Upper lobe of right lung (tissue), 1 donor: ENCODE results near the gene DOK6. TPM values are rescaled to one million over a fixed set of nuclear protein-coding genes. Genes with fewer than 3 reads are reported as not detected.

Experiments used
- ATAC-seq: fragments of 200-7000 bp; cut with Tn5 transposase; one replicate; pipeline ENCODE4 v1.9.1; 2020; ENCODE audit warnings: mild to moderate bottlenecking, moderate library complexity
- DNase-seq: peaks from one replicate; pipeline ENCODE4 v3.0.0-alpha.2; 2020
- H3K27ac ChIP-seq: fragments of 200-600 bp; one replicate; pipeline ENCODE4 v1.8.0; 2022
- H3K27me3 ChIP-seq: fragments of 200-600 bp; one replicate; pipeline ENCODE4 v1.8.0; 2022; ENCODE audit warnings: mild to moderate bottlenecking
- H3K36me3 ChIP-seq: fragments of 200-600 bp; one replicate; pipeline ENCODE4 v1.8.0; 2022
- H3K4me1 ChIP-seq: fragments of 200-600 bp; one replicate; pipeline ENCODE4 v1.8.0; 2022
- H3K4me3 ChIP-seq: fragments of 200-600 bp; one replicate; pipeline ENCODE4 v1.8.0; 2022; ENCODE audit warnings: mild to moderate bottlenecking
- H3K9me3 ChIP-seq: fragments of 200-600 bp; one replicate; pipeline ENCODE4 v1.8.0; 2022
- CTCF ChIP-seq: fragments of 200-600 bp; IDR thresholded peaks from one replicate; pipeline ENCODE4 v1.8.0; 2022; ENCODE audit warnings: antibody characterized with exemption
- intact Hi-C: fragments of 100-400 bp; cut with DNase I; formaldehyde crosslinking; loops from one replicate; pipeline ENCODE4 v1.11.0; 2022
- total RNA-seq: library from RNA; stranded (reverse); fragmentation: NEBNext Ultra II Directional; extraction: Animal tissue kit (Norgen Biotek cat#: 25700); gene quantifications from one replicate; pipeline ENCODE4 v1.2.1, GENCODE V29; 2021
- donor health status: DM: no; HTN: yes; CAD: no; lungs with severe emphysema.

The DOK6 gene
- total RNA-seq, 1 donor from 2014 or later = 5.9 TPM

- Histone ChIP-seq H3K4me1 (no peaks in the 10 kb centered on the region), H3K9me3 (no peaks in the 10 kb centered on the region), H3K27me3 (no peaks in the 10 kb centered on the region), H3K27ac (no peak overlapping the region), H3K36me3 (no peaks in the 10 kb centered on the region), H3K4me3 (no peak overlapping the region)
- DNase-seq (no peak), ATAC-seq (no peak)
- TF ChIP-seq CTCF = no peak
- intact Hi-C loops = no loop called here
Observed at GRCh38 chr18:69483574-69483973, 82.9 kb downstream of the DOK6 start.

GRCh38 chr18:69484699-69485396, 84.2 kb downstream of the DOK6 start:
- Histone ChIP-seq H3K4me1 (no peaks in the 10 kb centered on the region), H3K4me3 (no peak overlapping the region), H3K27me3 (no peaks in the 10 kb centered on the region), H3K27ac (no peak overlapping the region), H3K9me3 (no peaks in the 10 kb centered on the region), H3K36me3 (no peaks in the 10 kb centered on the region)
- intact Hi-C loops = no loop called here
- TF ChIP-seq CTCF = no peak
- no peak for DNase-seq
- no peak for ATAC-seq

- no peak for ATAC-seq
- intact Hi-C loops = no loop called here
Observed at GRCh38 chr18:69487488-69488394, 87.1 kb downstream of the DOK6 start.

GRCh38 chr18:69490072-69490471, 89.4 kb downstream of the DOK6 start:
- Histone ChIP-seq H3K9me3 (no peaks in the 10 kb centered on the region), H3K4me3 (no peak overlapping the region), H3K27ac (no peak overlapping the region), H3K4me1 (no peaks in the 10 kb centered on the region), H3K27me3 (no peaks in the 10 kb centered on the region), H3K36me3 (no peaks in the 10 kb centered on the region)
- intact Hi-C loops = no loop called here
- no peak for TF ChIP-seq CTCF
- DNase-seq (no peak), ATAC-seq (no peak)

More at GRCh38 chr18:69487488-69488394, 87.1 kb downstream of the DOK6 start:
- TF ChIP-seq CTCF = no peak
- Histone ChIP-seq H3K27me3 (no peaks in the 10 kb centered on the region), H3K4me3 (no peak overlapping the region), H3K9me3 (no peaks in the 10 kb centered on the region), H3K36me3 (no peaks in the 10 kb centered on the region), H3K27ac (no peak overlapping the region), H3K4me1 (no peaks in the 10 kb centered on the region)
- no peak for DNase-seq

- Histone ChIP-seq H3K36me3 (no peaks in the 10 kb centered on the region), H3K9me3 (no peaks in the 10 kb centered on the region), H3K4me1 (no peaks in the 10 kb centered on the region), H3K27me3 (no peaks in the 10 kb centered on the region), H3K4me3 (no peak overlapping the region), H3K27ac (no peak overlapping the region)
- ATAC-seq = no peak
- DNase-seq = no peak
- TF ChIP-seq CTCF = no peak
- intact Hi-C loops = no loop called here
Observed at GRCh38 chr18:69490813-69491212, 90.1 kb downstream of the DOK6 start.
